ENCODE measurements around the gene TBX5. TPM values are rescaled to one million over a fixed set of nuclear protein-coding genes. Genes with fewer than 3 reads are reported as not detected.

Gene TBX5
- total RNA-seq, 4 donors from 2014 or later: 0.27 to 2.3 (median 1.0) TPM

GRCh38 chr12:114404926-114405518 lies 922 bp downstream of the TBX5 start:
- Histone ChIP-seq H3K36me3 (no peaks in the 10 kb centered on the region), H3K4me3 (replicated peaks in 1 of 3) (no peak overlapping the region), H3K9me3 (no peaks in the 10 kb centered on the region), H3K4me1 (peaks cover 8 to 15% of the 10 kb centered on the region in 2 donors), H3K27me3 (peaks cover 67% of the 10 kb centered on the region), H3K27ac (no peak overlapping the region)
- DNase-seq: no peak
- 3 to 9% methylated on average over 11 to 22 of the region's 38 CpGs for WGBS, 2 donors
- no peak for TF ChIP-seq POLR2A (IDR thresholded peaks at IDR 0.05)
- TF ChIP-seq CTCF (IDR thresholded peaks at IDR 0.05): no peak
- intact Hi-C loops (cut with DNase I): no loop called here

- Histone ChIP-seq H3K9me3 (no peaks in the 10 kb centered on the region), H3K4me3 (replicated peaks in 1 of 3) (no peak overlapping the region), H3K27ac (no peak overlapping the region), H3K27me3 (peaks cover 64% of the 10 kb centered on the region), H3K36me3 (no peaks in the 10 kb centered on the region), H3K4me1 (peaks cover 8 to 13% of the 10 kb centered on the region in 2 donors)
- TF ChIP-seq POLR2A (IDR thresholded peaks at IDR 0.05) (no peak), CTCF (IDR thresholded peaks at IDR 0.05) (no peak)
- DNase-seq: no peak
- intact Hi-C loops (cut with DNase I): no loop called here
- 13 to 19% methylated on average over 26 to 29 of the region's 29 CpGs for WGBS, 2 donors
These were observed 1.6 kb downstream of the TBX5 start for GRCh38 chr12:114404083-114404925.

DNA sequence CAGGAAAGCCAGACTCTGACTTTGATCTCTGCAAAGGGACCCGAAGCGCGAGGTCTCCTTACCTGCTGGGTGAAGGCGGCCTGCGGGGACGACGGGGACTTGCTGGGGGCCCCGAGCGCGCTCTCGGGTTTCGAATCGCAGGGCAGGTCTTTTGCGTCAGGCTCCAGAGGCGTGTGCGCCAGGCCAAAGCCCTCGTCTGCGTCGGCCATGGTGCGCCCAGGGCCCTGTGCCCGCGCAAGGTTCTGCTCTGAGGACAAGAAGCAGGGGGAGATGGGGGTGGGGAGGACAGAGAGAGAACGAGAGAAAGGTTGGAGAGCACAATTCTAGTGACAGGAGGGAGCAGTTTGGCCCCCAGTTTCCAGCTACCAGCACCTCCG lies 2.3 kb downstream of the TBX5 start:
- H3K27me3 ChIP-seq: peaks cover 58% of the 10 kb centered on the region
- no peaks in the 10 kb centered on the region for H3K9me3 ChIP-seq
- H3K4me1 ChIP-seq: peaks cover 6 to 8% of the 10 kb centered on the region in 2 donors
- H3K36me3 ChIP-seq: no peaks in the 10 kb centered on the region
- intact Hi-C loops (cut with DNase I): no loop called here
- no peak overlapping the region for H3K27ac ChIP-seq
- DNase-seq: no peak
- H3K4me3 ChIP-seq (replicated peaks in 1 of 3): no peak overlapping the region
- TF ChIP-seq POLR2A (IDR thresholded peaks at IDR 0.05) (no peak), CTCF (IDR thresholded peaks at IDR 0.05) (no peak)
- 11 to 19% methylated on average over 20 to 23 of the region's 24 CpGs for WGBS, 2 donors

GRCh38 chr12:114403011-114403689 lies 2.8 kb downstream of the TBX5 start:
- H3K36me3 ChIP-seq: no peaks in the 10 kb centered on the region
- no peak overlapping the region for H3K27ac ChIP-seq
- DNase-seq: peak in 1 of 2 donors; percentile 9
- intact Hi-C loops (cut with DNase I): no loop called here
- peaks cover 5 to 8% of the 10 kb centered on the region in 2 donors for H3K4me1 ChIP-seq
- no peaks in the 10 kb centered on the region for H3K9me3 ChIP-seq
- 15 to 19% methylated on average over 37 of the region's 41 CpGs for WGBS, 2 donors
- H3K27me3 ChIP-seq: peaks cover 52% of the 10 kb centered on the region
- H3K4me3 ChIP-seq (replicated peaks in 1 of 3): no peak overlapping the region
- no peak for TF ChIP-seq POLR2A (IDR thresholded peaks at IDR 0.05)
- peak in 2 of 6 experiments; percentile 13 to 24 for TF ChIP-seq CTCF (IDR thresholded peaks at IDR 0.05)

Measured in thyroid gland (tissue), 4 donors.